Tibial nerve (tissue), 3 donors: ENCODE data around the gene SLC6A4.

Source experiments
- POLR2A ChIP-seq, 2 donors: fragments of 450-650 bp; IDR thresholded peaks; one replicate each; pipeline ENCODE4 v1.6.1; 2017; ENCODE audit warnings: antibody characterized with exemption in 2 of 2, mild to moderate bottlenecking in 2 of 2, moderate library complexity in 2 of 2
- TF ChIP-seq, protein P1 (sequence below), 5 experiments: fragments of 200-600 bp in 3 of 5; fragments of 450-650 bp in 2 of 5; sonication (generic) in 3 of 5; IDR thresholded peaks; one replicate each; pipeline ENCODE4 v1.5.1; 2016 to 2019; ENCODE audit warnings: antibody characterized with exemption in 5 of 5, mild to moderate bottlenecking in 3 of 5, moderate library complexity in 2 of 5

DNA sequence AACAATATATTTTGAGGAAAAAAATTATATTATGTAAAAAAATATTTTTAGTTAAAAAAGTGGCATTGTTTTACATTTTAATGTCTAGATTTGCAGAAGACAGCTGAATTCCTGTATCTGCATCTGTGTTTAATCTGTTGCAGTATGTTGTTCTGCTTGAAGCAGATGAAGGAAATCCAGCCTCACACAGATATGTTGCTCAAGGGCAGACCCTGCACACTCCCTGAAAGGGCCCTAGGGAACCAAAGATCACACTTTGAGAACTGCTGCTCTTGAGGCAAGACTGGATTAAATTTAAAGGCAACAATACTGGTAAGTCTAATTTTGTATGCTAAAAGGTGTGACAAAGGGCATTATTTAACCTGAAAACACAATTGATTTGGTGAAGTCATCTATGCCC lies 16.4 kb upstream of the SLC6A4 start:
- TF ChIP-seq, protein P1, sequence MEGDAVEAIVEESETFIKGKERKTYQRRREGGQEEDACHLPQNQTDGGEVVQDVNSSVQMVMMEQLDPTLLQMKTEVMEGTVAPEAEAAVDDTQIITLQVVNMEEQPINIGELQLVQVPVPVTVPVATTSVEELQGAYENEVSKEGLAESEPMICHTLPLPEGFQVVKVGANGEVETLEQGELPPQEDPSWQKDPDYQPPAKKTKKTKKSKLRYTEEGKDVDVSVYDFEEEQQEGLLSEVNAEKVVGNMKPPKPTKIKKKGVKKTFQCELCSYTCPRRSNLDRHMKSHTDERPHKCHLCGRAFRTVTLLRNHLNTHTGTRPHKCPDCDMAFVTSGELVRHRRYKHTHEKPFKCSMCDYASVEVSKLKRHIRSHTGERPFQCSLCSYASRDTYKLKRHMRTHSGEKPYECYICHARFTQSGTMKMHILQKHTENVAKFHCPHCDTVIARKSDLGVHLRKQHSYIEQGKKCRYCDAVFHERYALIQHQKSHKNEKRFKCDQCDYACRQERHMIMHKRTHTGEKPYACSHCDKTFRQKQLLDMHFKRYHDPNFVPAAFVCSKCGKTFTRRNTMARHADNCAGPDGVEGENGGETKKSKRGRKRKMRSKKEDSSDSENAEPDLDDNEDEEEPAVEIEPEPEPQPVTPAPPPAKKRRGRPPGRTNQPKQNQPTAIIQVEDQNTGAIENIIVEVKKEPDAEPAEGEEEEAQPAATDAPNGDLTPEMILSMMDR (IDR thresholded peaks at IDR 0.05): no peak
- TF ChIP-seq POLR2A (IDR thresholded peaks at IDR 0.05): no peak
